Measurements from ENCODE around the gene UCHL3.
"Not testable (repeated sequence)": the region's sequence is repeated elsewhere in the genome, so short reads cannot be mapped to it uniquely, and the experiment has no call there.

Gene UCHL3

GRCh38 chr13:75544681-75545330 is 4.8 kb upstream of the UCHL3 start:
- in situ Hi-C loops (cut with MboI; ENCODE audit: low pct_unique_long_range_greater_than_20kb, low sequenced_read_pairs), result no loop called here
- DNase-seq, result no peak

GRCh38 chr13:75545386-75545785 is 4.2 kb upstream of the UCHL3 start:
- in situ Hi-C loops (cut with MboI; ENCODE audit: low pct_unique_long_range_greater_than_20kb, low sequenced_read_pairs); DNase-seq: not testable (repeated sequence)

GRCh38 chr13:75547917-75548316 is 1.7 kb upstream of the UCHL3 start:
- in situ Hi-C loops (cut with MboI; ENCODE audit: low pct_unique_long_range_greater_than_20kb, low sequenced_read_pairs), result no loop called here
- no peak for DNase-seq

- in situ Hi-C loops (cut with MboI; ENCODE audit: low pct_unique_long_range_greater_than_20kb, low sequenced_read_pairs), result no loop called here
- peak; percentile 72 for DNase-seq
These were observed 572 bp downstream of the UCHL3 start for GRCh38 chr13:75550159-75550567.

GRCh38 chr13:75554464-75554863 is 4.9 kb downstream of the UCHL3 start:
- no peak for DNase-seq
- in situ Hi-C loops (cut with MboI; ENCODE audit: low pct_unique_long_range_greater_than_20kb, low sequenced_read_pairs), result no loop called here

- in situ Hi-C loops (cut with MboI; ENCODE audit: low pct_unique_long_range_greater_than_20kb, low sequenced_read_pairs), result no loop called here
- DNase-seq, result no peak
These were observed 5.4 kb downstream of the UCHL3 start for GRCh38 chr13:75554981-75555380.

- in situ Hi-C loops (cut with MboI; ENCODE audit: low pct_unique_long_range_greater_than_20kb, low sequenced_read_pairs), result no loop called here
These were observed 6.2 kb downstream of the UCHL3 start for GRCh38 chr13:75555836-75556235.

GRCh38 chr13:75556961-75557360 is 7.4 kb downstream of the UCHL3 start:
- in situ Hi-C loops (cut with MboI; ENCODE audit: low pct_unique_long_range_greater_than_20kb, low sequenced_read_pairs), result no loop called here
- DNase-seq, result no peak

More at GRCh38 chr13:75555836-75556235, 6.2 kb downstream of the UCHL3 start:
- DNase-seq, result no peak

GRCh38 chr13:75558145-75558840 is 8.7 kb downstream of the UCHL3 start:
- no peak for DNase-seq
- in situ Hi-C loops (cut with MboI; ENCODE audit: low pct_unique_long_range_greater_than_20kb, low sequenced_read_pairs), result no loop called here

- peak; percentile 21 for DNase-seq
- in situ Hi-C loops (cut with MboI; ENCODE audit: low pct_unique_long_range_greater_than_20kb, low sequenced_read_pairs), result no loop called here
These were observed 17.1 kb downstream of the UCHL3 start for GRCh38 chr13:75566658-75567057.

GRCh38 chr13:75569576-75569975 is 20.0 kb downstream of the UCHL3 start:
- in situ Hi-C loops (cut with MboI; ENCODE audit: low pct_unique_long_range_greater_than_20kb, low sequenced_read_pairs), result no loop called here
- DNase-seq, result no peak

- in situ Hi-C loops (cut with MboI; ENCODE audit: low pct_unique_long_range_greater_than_20kb, low sequenced_read_pairs), result no loop called here
- no peak for DNase-seq
These were observed 29.9 kb downstream of the UCHL3 start for GRCh38 chr13:75579529-75579928.

GRCh38 chr13:75581874-75582640 is 32.5 kb downstream of the UCHL3 start:
- DNase-seq, result no peak
- in situ Hi-C loops (cut with MboI; ENCODE audit: low pct_unique_long_range_greater_than_20kb, low sequenced_read_pairs), result no loop called here

- in situ Hi-C loops (cut with MboI; ENCODE audit: low pct_unique_long_range_greater_than_20kb, low sequenced_read_pairs), result no loop called here
- DNase-seq, result no peak
These were observed 33.5 kb downstream of the UCHL3 start for GRCh38 chr13:75583091-75583490.

- no peak for DNase-seq
- in situ Hi-C loops (cut with MboI; ENCODE audit: low pct_unique_long_range_greater_than_20kb, low sequenced_read_pairs), result no loop called here
These were observed 35.6 kb downstream of the UCHL3 start for GRCh38 chr13:75585153-75585552.

GRCh38 chr13:75587679-75588078 is 38.1 kb downstream of the UCHL3 start:
- no peak for DNase-seq
- in situ Hi-C loops (cut with MboI; ENCODE audit: low pct_unique_long_range_greater_than_20kb, low sequenced_read_pairs), result no loop called here

GRCh38 chr13:75596657-75597182 is 47.1 kb downstream of the UCHL3 start:
- no peak for DNase-seq
- in situ Hi-C loops (cut with MboI; ENCODE audit: low pct_unique_long_range_greater_than_20kb, low sequenced_read_pairs), result no loop called here

GRCh38 chr13:75600371-75600770 is 50.8 kb downstream of the UCHL3 start:
- DNase-seq, result no peak
- in situ Hi-C loops (cut with MboI; ENCODE audit: low pct_unique_long_range_greater_than_20kb, low sequenced_read_pairs), result no loop called here

- no peak for DNase-seq
- in situ Hi-C loops (cut with MboI; ENCODE audit: low pct_unique_long_range_greater_than_20kb, low sequenced_read_pairs), result no loop called here
These were observed 53.4 kb downstream of the UCHL3 start for GRCh38 chr13:75603038-75603437.

- DNase-seq, result no peak
- in situ Hi-C loops (cut with MboI; ENCODE audit: low pct_unique_long_range_greater_than_20kb, low sequenced_read_pairs), result no loop called here
These were observed 57.9 kb downstream of the UCHL3 start for GRCh38 chr13:75607447-75607846.
